ENCODE results near the gene VANGL2.

The VANGL2 gene

GRCh38 chr1:160432371-160432786, 32.0 kb downstream of the VANGL2 start:
- no peak for TF ChIP-seq EZH2phosphoT487 (IDR thresholded peaks at IDR 0.05; ENCODE audit: low read depth)
- TF ChIP-seq CTCF (IDR thresholded peaks at IDR 0.05; ENCODE audit: low read depth, low read length) = no peak

GRCh38 chr1:160436966-160437365, 36.6 kb downstream of the VANGL2 start:
- peaks cover 33% of the 10 kb centered on the region for H3K4me1 ChIP-seq (ENCODE audit: low read length)
- no peak overlapping the region for H3K27ac ChIP-seq (ENCODE audit: low read length)
- peaks cover 7% of the 10 kb centered on the region for H3K36me3 ChIP-seq (replicated peaks; ENCODE audit: low read depth, low read length)
- no peak overlapping the region for H3K4me3 ChIP-seq (ENCODE audit: low read length)
- H4K20me1 ChIP-seq (ENCODE audit: insufficient read depth, low read length) = no peaks in the 10 kb centered on the region
- H3K79me2 ChIP-seq (ENCODE audit: low read length) = no peaks in the 10 kb centered on the region
- no peak overlapping the region for H2AFZ ChIP-seq (ENCODE audit: low read depth, low read length)
- H3K9me3 ChIP-seq (ENCODE audit: insufficient read depth, low read length) = peaks cover 9% of the 10 kb centered on the region; the same call in 1 of the 2 replicates
- TF ChIP-seq EZH2phosphoT487 (IDR thresholded peaks at IDR 0.05; ENCODE audit: low read depth) = no peak
- TF ChIP-seq CTCF (IDR thresholded peaks at IDR 0.05; ENCODE audit: low read depth, low read length) = no peak
- no peak overlapping the region for H3K9ac ChIP-seq (ENCODE audit: low read length)
- no peak overlapping the region for H3K4me2 ChIP-seq (ENCODE audit: low read length)
- H3K27me3 ChIP-seq (ENCODE audit: low read depth, low read length) = no peaks in the 10 kb centered on the region

More at GRCh38 chr1:160432371-160432786, 32.0 kb downstream of the VANGL2 start:
- H3K27me3 ChIP-seq (ENCODE audit: low read depth, low read length) = no peaks in the 10 kb centered on the region
- peak overlapping the region; percentile 27 for H3K4me3 ChIP-seq (ENCODE audit: low read length)
- H3K9ac ChIP-seq (ENCODE audit: low read length) = peak overlapping the region; percentile 38
- H4K20me1 ChIP-seq (ENCODE audit: insufficient read depth, low read length) = no peaks in the 10 kb centered on the region
- H3K27ac ChIP-seq (ENCODE audit: low read length) = peak overlapping the region; percentile 89
- H3K4me2 ChIP-seq (ENCODE audit: low read length) = peak overlapping the region; percentile 63
- H3K36me3 ChIP-seq (replicated peaks; ENCODE audit: low read depth, low read length) = peaks cover 7% of the 10 kb centered on the region
- peaks cover 9% of the 10 kb centered on the region; the same call in 1 of the 2 replicates for H3K9me3 ChIP-seq (ENCODE audit: insufficient read depth, low read length)
- no peaks in the 10 kb centered on the region for H3K79me2 ChIP-seq (ENCODE audit: low read length)
- H2AFZ ChIP-seq (ENCODE audit: low read depth, low read length) = 0 out of 2 replicates have a peak overlapping the region, but pooled peaks have one; percentile 10
- H3K4me1 ChIP-seq (ENCODE audit: low read length) = peaks cover 54% of the 10 kb centered on the region

GRCh38 chr1:160437432-160438316, 37.3 kb downstream of the VANGL2 start:
- Histone ChIP-seq H3K9ac (ENCODE audit: low read length) (peak overlapping the region; percentile 42), H3K4me3 (ENCODE audit: low read length) (peak overlapping the region; percentile 56), H3K4me1 (ENCODE audit: low read length) (peaks cover 26% of the 10 kb centered on the region), H3K79me2 (ENCODE audit: low read length) (no peaks in the 10 kb centered on the region), H4K20me1 (ENCODE audit: insufficient read depth, low read length) (no peaks in the 10 kb centered on the region), H3K36me3 (replicated peaks; ENCODE audit: low read depth, low read length) (peaks cover 7% of the 10 kb centered on the region), H3K27ac (ENCODE audit: low read length) (peak overlapping the region; percentile 10; the same call in 1 of the 2 replicates), H2AFZ (ENCODE audit: low read depth, low read length) (peak overlapping the region; percentile 90), H3K27me3 (ENCODE audit: low read depth, low read length) (no peaks in the 10 kb centered on the region), H3K9me3 (ENCODE audit: insufficient read depth, low read length) (peaks cover 9% of the 10 kb centered on the region; the same call in 1 of the 2 replicates), H3K4me2 (ENCODE audit: low read length) (peak overlapping the region; percentile 73)
- TF ChIP-seq CTCF (IDR thresholded peaks at IDR 0.05; ENCODE audit: low read depth, low read length) (no peak), EZH2phosphoT487 (IDR thresholded peaks at IDR 0.05; ENCODE audit: low read depth) (no peak)

GRCh38 chr1:160438317-160438918, 38.1 kb downstream of the VANGL2 start:
- Histone ChIP-seq H3K9me3 (ENCODE audit: insufficient read depth, low read length) (peaks cover 5% of the 10 kb centered on the region; the same call in 1 of the 2 replicates), H3K27me3 (ENCODE audit: low read depth, low read length) (no peaks in the 10 kb centered on the region), H3K36me3 (replicated peaks; ENCODE audit: low read depth, low read length) (peaks cover 6% of the 10 kb centered on the region), H3K79me2 (ENCODE audit: low read length) (no peaks in the 10 kb centered on the region), H2AFZ (ENCODE audit: low read depth, low read length) (peak overlapping the region; percentile 90), H3K4me2 (ENCODE audit: low read length) (peak overlapping the region; percentile 73), H3K4me1 (ENCODE audit: low read length) (peaks cover 19% of the 10 kb centered on the region), H3K9ac (ENCODE audit: low read length) (peak overlapping the region; percentile 42), H3K27ac (ENCODE audit: low read length) (0 out of 2 replicates have a peak overlapping the region, but pooled peaks have one; percentile 10), H3K4me3 (ENCODE audit: low read length) (peak overlapping the region; percentile 56), H4K20me1 (ENCODE audit: insufficient read depth, low read length) (no peaks in the 10 kb centered on the region)
- TF ChIP-seq EZH2phosphoT487 (IDR thresholded peaks at IDR 0.05; ENCODE audit: low read depth) = no peak
- TF ChIP-seq CTCF (IDR thresholded peaks at IDR 0.05; ENCODE audit: low read depth, low read length) = no peak

All from OCI-LY3 (cell line).